Neuronal stem cell (in vitro differentiated cells): ENCODE results near the gene CCDC150.
"Not testable (repeated sequence)": the region's sequence is repeated elsewhere in the genome, so short reads cannot be mapped to it uniquely, and the experiment has no call there.

Experiments
- DNase-seq: peaks from one replicate; pipeline ENCODE4 v3.0.0-alpha.2; 2013; ENCODE audit warnings: low spot score
- H2AFZ ChIP-seq: one replicate; pipeline ENCODE4 v1.6.1; 2013; ENCODE audit warnings: mild to moderate bottlenecking, low read length, inconsistent platforms
- H2AK5ac ChIP-seq: 2 replicates; pipeline ENCODE4 v1.6.1; 2013; ENCODE audit warnings: low read depth, mild to moderate bottlenecking, inconsistent platforms, low read length, moderate library complexity, mixed read lengths
- H2BK120ac ChIP-seq: 2 replicates; pipeline ENCODE4 v1.6.1; 2013; ENCODE audit warnings: low read depth, mild to moderate bottlenecking, inconsistent platforms, low read length, moderate library complexity, mixed read lengths
- H2BK12ac ChIP-seq: one replicate; pipeline ENCODE4 v1.6.1; 2013; ENCODE audit warnings: low read length, inconsistent platforms
- H2BK15ac ChIP-seq: 2 replicates; pipeline ENCODE4 v1.6.1; 2013; ENCODE audit warnings: mild to moderate bottlenecking, low read length, inconsistent platforms, mixed read lengths
- H2BK5ac ChIP-seq: one replicate; pipeline ENCODE4 v1.6.1; 2013; ENCODE audit warnings: inconsistent platforms, mild to moderate bottlenecking, low read length, moderate library complexity
- H3K14ac ChIP-seq: one replicate; pipeline ENCODE4 v1.6.1; 2013; ENCODE audit warnings: low read length, inconsistent platforms
- H3K18ac ChIP-seq: 2 replicates; pipeline ENCODE4 v1.6.1; 2013; ENCODE audit warnings: low read length, inconsistent platforms
- H3K23ac ChIP-seq: 2 replicates; pipeline ENCODE4 v1.6.1; 2013; ENCODE audit warnings: low read depth, mild to moderate bottlenecking, mixed read lengths, low read length, inconsistent platforms; ENCODE audit not compliant: poor library complexity
- H3K27ac ChIP-seq: replicated peaks from 3 replicates; pipeline ENCODE4 v1.5.1; 2013; ENCODE audit warnings: low read length, inconsistent platforms
- H3K27me3 ChIP-seq, 3 experiments: 2 replicates each; pipeline ENCODE4 v1.6.1; 2013; ENCODE audit warnings: low read length in 3 of 3, mild to moderate bottlenecking in 2 of 3, inconsistent platforms in 1 of 3, low read depth in 1 of 3, mixed read lengths in 1 of 3, moderate library complexity in 1 of 3; ENCODE audit not compliant: control insufficient read depth in 3 of 3, insufficient read depth in 3 of 3
- H3K36me3 ChIP-seq, 2 donors: replicated peaks in 1 of 2; 2 replicates each; pipeline ENCODE4 v1.6.1; 2013; ENCODE audit warnings: low read length in 2 of 2; ENCODE audit not compliant: control insufficient read depth in 2 of 2, insufficient read depth in 2 of 2
- H3K4ac ChIP-seq: 2 replicates; pipeline ENCODE4 v1.6.1; 2013; ENCODE audit warnings: inconsistent platforms, mild to moderate bottlenecking, low read length, moderate library complexity
- H3K4me1 ChIP-seq, 2 donors: 1 replicate in 1 of 2; 2 replicates in 1 of 2; pipeline ENCODE4 v1.6.1; 2013; ENCODE audit warnings: low read length in 2 of 2, low read depth in 1 of 2; ENCODE audit not compliant: control insufficient read depth in 2 of 2, insufficient read depth in 1 of 2
- H3K4me2 ChIP-seq: one replicate; pipeline ENCODE4 v1.6.1; 2013; ENCODE audit warnings: mild to moderate bottlenecking, low read length, inconsistent platforms; ENCODE audit not compliant: insufficient read depth, poor library complexity, severe bottlenecking
- H3K4me3 ChIP-seq, 2 donors: 2 replicates each; pipeline ENCODE4 v1.5.1; 2013; ENCODE audit warnings: low read length in 2 of 2, mild to moderate bottlenecking in 2 of 2, inconsistent platforms in 1 of 2, moderate library complexity in 1 of 2
- H3K79me1 ChIP-seq: one replicate; pipeline ENCODE4 v1.6.1; 2013; ENCODE audit warnings: low read depth, mild to moderate bottlenecking, inconsistent platforms, low read length, moderate library complexity
- H3K9ac ChIP-seq: one replicate; pipeline ENCODE4 v1.6.1; 2013; ENCODE audit warnings: mild to moderate bottlenecking, low read depth, low read length, inconsistent platforms; ENCODE audit not compliant: poor library complexity
- H3K9me3 ChIP-seq, 2 donors: replicated peaks in 1 of 2; 2 replicates each; pipeline versions ENCODE3 to v1.6.1; 2013; ENCODE audit warnings: low read length in 2 of 2, mild to moderate bottlenecking in 2 of 2, inconsistent platforms in 1 of 2, low read depth in 1 of 2, mixed read lengths in 1 of 2, moderate library complexity in 1 of 2; ENCODE audit not compliant: control insufficient read depth in 2 of 2, insufficient read depth in 1 of 2
- H4K8ac ChIP-seq: one replicate; pipeline ENCODE4 v1.6.1; 2013; ENCODE audit warnings: low read depth, mild to moderate bottlenecking, inconsistent platforms, low read length, moderate library complexity
- H4K91ac ChIP-seq: one replicate; pipeline ENCODE4 v1.6.1; 2013; ENCODE audit warnings: low read length, low read depth, mild to moderate bottlenecking, inconsistent platforms; ENCODE audit not compliant: poor library complexity
- WGBS, 2 donors: extraction: QIAGEN DNeasy Blood & Tissue Kit; methylation state at CpG; one replicate each; pipeline ENCODE4 v1.1.7; 2013; ENCODE audit warnings: missing lambda C conversion rate in 2 of 2, mixed read lengths in 1 of 2; ENCODE audit not compliant: insufficient read length in 2 of 2, insufficient replicate concordance in 1 of 2; ENCODE audit errors: extremely low coverage in 2 of 2; 5-methylcytosine and 5-hydroxymethylcytosine counted together

The CCDC150 gene

DNA sequence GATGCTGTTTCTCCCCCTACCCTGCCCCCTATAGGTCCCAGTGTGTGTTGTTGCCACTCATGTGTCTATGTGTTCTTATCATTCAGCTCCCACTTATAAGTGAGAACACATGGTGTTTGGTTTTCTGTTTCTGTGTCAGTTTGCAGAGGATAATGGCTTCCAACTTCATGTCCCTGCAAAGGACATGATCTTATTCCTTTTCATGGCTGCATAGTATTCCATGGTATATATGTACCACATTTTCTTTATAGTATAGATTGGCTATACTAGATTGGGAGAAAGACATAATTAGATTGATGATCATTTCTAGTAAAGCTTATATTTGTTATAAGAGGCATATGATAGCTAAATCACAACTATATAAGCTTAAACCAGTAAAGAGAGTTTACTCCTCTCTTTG, 97.1 kb downstream of the CCDC150 start:
- not testable (repeated sequence) for H3K4me3 ChIP-seq, DNase-seq

GRCh38 chr2:196737046-196737445, 97.5 kb downstream of the CCDC150 start:
- Histone ChIP-seq H3K9me3 (peaks cover 0 to 14% of the 10 kb centered on the region in 2 donors), H4K8ac (no peak overlapping the region), H3K4me3 (no peak overlapping the region), H2BK15ac (no peak overlapping the region), H3K9ac (no peak overlapping the region), H3K79me1 (no peaks in the 10 kb centered on the region), H3K4ac (no peak overlapping the region), H2BK5ac (no peak overlapping the region), H3K36me3 (peaks cover 7 to 26% of the 10 kb centered on the region in 2 donors), H3K27me3 (no peaks in the 10 kb centered on the region), H3K23ac (no peak overlapping the region), H3K4me2 (no peak overlapping the region), H3K4me1 (no peaks in the 10 kb centered on the region), H2AFZ (no peak overlapping the region), H2BK12ac (no peak overlapping the region), H3K18ac (no peak overlapping the region), H4K91ac (no peak overlapping the region), H2BK120ac (no peak overlapping the region), H3K27ac (no peak overlapping the region), H3K14ac (no peak overlapping the region), H2AK5ac (no peak overlapping the region)
- WGBS, 2 donors = no CpG with 5 or more reads among the region's 2 CpGs
- DNase-seq = no peak

More for the DNA sequence above, 97.1 kb downstream of the CCDC150 start:
- H3K27me3 ChIP-seq, H2BK12ac ChIP-seq, H3K23ac ChIP-seq, H3K9ac ChIP-seq, H4K91ac ChIP-seq, H3K27ac ChIP-seq, H2AK5ac ChIP-seq, H3K4ac ChIP-seq, H4K8ac ChIP-seq, H2BK15ac ChIP-seq, H2BK120ac ChIP-seq, H3K79me1 ChIP-seq, H3K14ac ChIP-seq, H3K18ac ChIP-seq, H3K4me1 ChIP-seq, H2BK5ac ChIP-seq, H3K4me2 ChIP-seq, H2AFZ ChIP-seq: not testable (repeated sequence)
- Histone ChIP-seq H3K9me3 (peaks cover 0 to 14% of the 10 kb centered on the region in 2 donors), H3K36me3 (peaks cover 7 to 30% of the 10 kb centered on the region in 2 donors)

DNA sequence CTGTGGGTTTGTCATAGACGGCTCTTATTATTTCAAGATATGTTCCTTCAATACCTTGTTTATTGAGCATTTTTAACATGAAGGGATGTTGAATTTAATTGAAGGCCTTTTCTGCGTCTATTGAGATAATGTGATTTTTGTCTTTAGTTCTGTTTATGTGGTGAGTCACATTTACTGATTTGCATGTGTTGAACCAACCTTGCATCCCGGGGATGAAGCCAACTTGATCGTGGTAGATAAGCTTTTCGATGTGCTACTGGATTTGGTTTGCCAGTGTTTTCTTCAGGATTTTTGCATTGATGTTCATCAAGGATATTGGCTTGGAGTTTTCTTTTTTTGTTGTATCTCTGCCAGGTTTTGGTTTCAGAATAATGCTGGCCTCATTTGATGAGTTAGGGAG, 99.5 kb downstream of the CCDC150 start:
- Histone ChIP-seq H3K4me1 (peaks cover 0 to 2% of the 10 kb centered on the region in 2 donors), H4K8ac (no peak overlapping the region), H3K18ac (no peak overlapping the region), H3K4me2 (no peak overlapping the region), H3K9me3 (peaks cover 0 to 21% of the 10 kb centered on the region in 2 donors), H2AK5ac (no peak overlapping the region), H4K91ac (no peak overlapping the region), H3K4me3 (no peak overlapping the region), H2BK15ac (no peak overlapping the region), H3K27me3 (no peaks in the 10 kb centered on the region), H2BK12ac (no peak overlapping the region), H2BK120ac (no peak overlapping the region), H2AFZ (no peak overlapping the region), H3K23ac (no peak overlapping the region), H3K4ac (no peak overlapping the region), H3K27ac (no peak overlapping the region), H3K79me1 (peaks cover 2% of the 10 kb centered on the region), H3K36me3 (peaks cover 9 to 17% of the 10 kb centered on the region in 2 donors), H3K9ac (no peak overlapping the region), H3K14ac (no peak overlapping the region), H2BK5ac (no peak overlapping the region)
- DNase-seq = no peak
- no CpG with 5 or more reads among the region's 5 CpGs for WGBS, 2 donors

GRCh38 chr2:196742216-196742615, 102.7 kb downstream of the CCDC150 start:
- no CpG with 5 or more reads among the region's 3 CpGs for WGBS, 2 donors

More at GRCh38 chr2:196742216-196742615, 102.7 kb downstream of the CCDC150 start:
- Histone ChIP-seq H3K18ac (no peak overlapping the region), H2BK12ac (no peak overlapping the region), H2BK5ac (no peak overlapping the region), H3K4me2 (no peak overlapping the region), H2BK120ac (no peak overlapping the region), H3K27ac (no peak overlapping the region), H3K4me3 (no peak overlapping the region), H2BK15ac (no peak overlapping the region), H3K14ac (no peak overlapping the region), H3K36me3 (peaks cover 5 to 9% of the 10 kb centered on the region in 2 donors), H3K9ac (no peak overlapping the region), H3K27me3 (no peaks in the 10 kb centered on the region), H4K91ac (no peak overlapping the region), H3K79me1 (peaks cover 2% of the 10 kb centered on the region), H3K23ac (no peak overlapping the region), H4K8ac (no peak overlapping the region), H2AK5ac (no peak overlapping the region), H2AFZ (no peak overlapping the region), H3K9me3 (peaks cover 0 to 17% of the 10 kb centered on the region in 2 donors), H3K4ac (no peak overlapping the region), H3K4me1 (peaks cover 0 to 2% of the 10 kb centered on the region in 2 donors)
- no peak for DNase-seq
